Measurements from ENCODE around the gene EPAS1.

GRCh38 chr2:46257476-46257875 lies 39.7 kb upstream of the EPAS1 start:
- TF ChIP-seq POLR2A (IDR thresholded peaks at IDR 0.05) = no peak
- TF ChIP-seq, protein P1, sequence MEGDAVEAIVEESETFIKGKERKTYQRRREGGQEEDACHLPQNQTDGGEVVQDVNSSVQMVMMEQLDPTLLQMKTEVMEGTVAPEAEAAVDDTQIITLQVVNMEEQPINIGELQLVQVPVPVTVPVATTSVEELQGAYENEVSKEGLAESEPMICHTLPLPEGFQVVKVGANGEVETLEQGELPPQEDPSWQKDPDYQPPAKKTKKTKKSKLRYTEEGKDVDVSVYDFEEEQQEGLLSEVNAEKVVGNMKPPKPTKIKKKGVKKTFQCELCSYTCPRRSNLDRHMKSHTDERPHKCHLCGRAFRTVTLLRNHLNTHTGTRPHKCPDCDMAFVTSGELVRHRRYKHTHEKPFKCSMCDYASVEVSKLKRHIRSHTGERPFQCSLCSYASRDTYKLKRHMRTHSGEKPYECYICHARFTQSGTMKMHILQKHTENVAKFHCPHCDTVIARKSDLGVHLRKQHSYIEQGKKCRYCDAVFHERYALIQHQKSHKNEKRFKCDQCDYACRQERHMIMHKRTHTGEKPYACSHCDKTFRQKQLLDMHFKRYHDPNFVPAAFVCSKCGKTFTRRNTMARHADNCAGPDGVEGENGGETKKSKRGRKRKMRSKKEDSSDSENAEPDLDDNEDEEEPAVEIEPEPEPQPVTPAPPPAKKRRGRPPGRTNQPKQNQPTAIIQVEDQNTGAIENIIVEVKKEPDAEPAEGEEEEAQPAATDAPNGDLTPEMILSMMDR (IDR thresholded peaks at IDR 0.05) = no peak

Data from heart left ventricle (tissue), 13 donors.